A549 treated with CpdA at 1 μM for 4 hours (cell line): ENCODE measurements around the gene TRIP12. TPM values are rescaled to one million over a fixed set of nuclear protein-coding genes. Genes with fewer than 3 reads are reported as not detected.

Experiments used
- total RNA-seq: library from RNA; stranded (reverse); fragments of 200-300 nt; extraction: Qiagen RNA extraction; gene quantifications from 5 replicates; pipeline ENCODE4 v1.2.3, GENCODE V29; 2022; ENCODE audit warnings: low read depth

Gene TRIP12
- total RNA-seq, result 77.9 to 129 TPM (median 83.3 TPM) in 5 replicates

DNA sequence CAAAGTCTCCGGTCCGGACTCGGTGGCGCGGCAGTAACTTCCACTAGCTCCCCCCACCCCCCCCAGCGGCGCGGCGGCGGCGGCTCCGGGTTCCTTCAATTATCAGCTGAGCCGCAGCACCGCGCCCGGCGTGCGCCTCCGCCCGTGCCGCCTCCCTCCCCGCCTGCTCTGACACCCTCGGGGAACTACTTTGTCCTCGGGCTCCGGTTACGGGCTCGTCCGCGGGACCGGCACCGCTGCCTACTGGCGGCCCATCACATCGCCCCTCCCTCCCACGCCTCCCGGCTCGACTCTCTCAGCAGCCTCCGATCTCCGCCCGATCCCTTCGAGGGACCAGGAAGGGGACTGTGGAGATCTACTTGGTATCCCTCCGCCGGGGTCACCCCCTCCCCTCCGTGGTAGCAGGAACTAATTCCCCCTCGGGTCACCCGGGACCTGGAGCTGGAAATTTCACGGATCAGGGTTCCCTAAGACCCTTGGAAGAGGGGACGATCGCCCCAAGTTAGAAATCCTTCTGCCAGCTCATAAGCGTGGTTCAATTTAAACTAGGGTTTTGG lies at the start of gene TRIP12:
Gene TRIP12, minus strand, starts transcription at position 118 of the 557 bp plus-strand sequence. CDS start 41,930 bp downstream, outside the sequence.

DNA sequence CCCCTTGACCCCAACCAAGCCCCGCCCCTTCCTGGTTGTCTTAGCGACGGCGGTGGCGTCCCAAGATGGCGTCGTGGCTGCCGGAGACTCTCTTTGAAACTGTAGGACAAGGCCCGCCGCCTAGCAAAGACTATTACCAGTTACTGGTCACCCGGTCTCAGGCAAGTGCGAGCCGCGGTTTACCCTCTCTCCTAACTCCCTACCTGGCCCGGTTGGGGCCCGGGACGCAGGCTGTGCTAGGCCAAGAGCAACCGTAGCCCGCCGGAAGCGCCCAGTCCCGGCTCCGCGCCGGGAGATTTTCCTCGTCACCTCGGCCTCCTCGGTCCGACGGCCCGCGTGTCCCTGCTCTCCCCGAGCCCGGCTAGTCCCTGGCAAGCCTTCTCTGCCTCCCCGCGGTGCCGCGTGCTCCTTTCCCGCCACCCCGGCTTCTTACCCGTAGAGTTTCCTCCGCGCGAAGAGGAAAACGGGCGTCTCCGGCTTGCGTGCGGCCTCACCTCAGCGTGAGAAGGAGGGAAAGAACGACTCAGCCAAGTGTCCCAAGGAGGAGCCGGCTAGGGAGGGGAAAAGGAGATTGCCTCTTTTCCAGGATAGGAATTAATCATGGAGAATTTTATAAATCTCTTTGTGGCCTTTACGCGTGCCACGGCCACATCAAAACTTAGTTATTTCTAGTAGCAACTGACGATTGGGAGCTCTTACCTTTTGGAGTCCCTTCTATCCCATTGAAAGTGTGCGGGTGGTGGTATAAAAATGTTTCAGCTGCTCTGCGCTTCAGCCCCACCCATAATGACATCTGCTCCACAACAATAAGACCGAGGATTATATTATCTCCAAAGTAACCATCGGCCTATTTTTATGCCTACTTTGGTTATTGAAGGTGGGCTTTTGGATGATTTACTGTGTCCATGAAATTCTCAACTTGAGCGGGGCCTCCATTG lies 909 bp upstream of the TRIP12 start, which contains the start of gene FBXO36:
Gene FBXO36, plus strand, starts transcription at position 55 of the 938 bp plus-strand sequence. Its CDS starts 11 bp downstream, at position 66.

DNA sequence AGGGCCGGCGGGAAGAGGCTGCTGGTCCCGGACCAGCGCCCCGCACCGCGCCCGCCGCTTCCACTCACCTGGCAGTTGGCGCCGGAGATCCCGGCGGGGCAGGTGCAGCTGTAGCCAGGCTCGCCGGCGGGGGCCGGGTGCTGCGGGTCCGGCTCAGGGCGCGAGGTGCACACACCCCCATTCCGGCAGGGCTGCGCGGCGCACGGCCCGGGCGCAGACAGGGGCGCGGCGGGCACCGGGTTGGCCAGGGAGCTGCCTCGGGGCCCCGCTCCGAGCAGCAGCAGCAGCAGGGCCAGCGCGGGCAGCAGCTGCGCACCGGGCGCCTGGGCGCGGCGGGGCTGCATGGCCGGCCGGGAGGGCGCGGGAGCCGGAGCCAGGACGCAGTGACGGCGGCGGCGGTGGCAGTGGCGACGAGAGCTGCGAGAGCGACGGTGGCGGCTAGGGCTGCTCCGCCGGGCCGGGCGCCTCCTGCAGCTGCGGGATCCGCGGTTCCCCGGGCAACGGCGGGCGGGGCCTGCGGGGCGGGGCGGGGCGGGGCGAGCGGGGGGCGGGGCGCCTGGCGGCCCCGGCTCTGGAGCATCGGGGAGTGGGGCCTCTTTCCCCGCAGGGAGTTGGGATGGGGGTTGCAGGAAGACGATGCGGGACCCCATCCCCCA lies 207.6 kb downstream of the TRIP12 start, which contains the start of gene DNER:
Gene DNER, minus strand, starts transcription at position 476 of the 656 bp plus-strand sequence. Its CDS starts 132 bp downstream, at position 344.

Other genes with a start within 250 kb of the TRIP12 start
- gene DNER, start 207.5 kb downstream of the TRIP12 start, total RNA-seq, result 5.0 to 8.5 TPM (median 6.4 TPM) in 5 replicates
- 1.0 to 1.8 TPM (median 1.1 TPM) in 5 replicates for gene FBXO36, start 494 bp upstream of the TRIP12 start, total RNA-seq
- 0.83 to 1.5 TPM (median 1.2 TPM) in 5 replicates for gene SLC16A14, start 146.9 kb upstream of the TRIP12 start, total RNA-seq